Left ventricle myocardium superior (tissue), 1 donor: Measurements from ENCODE around the gene HTR1E. TPM values are rescaled to one million over a fixed set of nuclear protein-coding genes. Genes with fewer than 3 reads are reported as not detected.

ENCODE experiments used
- total RNA-seq: library from RNA; stranded (reverse); fragmentation: NEBNext Ultra II Directional; extraction: Animal tissue kit (Norgen Biotek cat#: 25700); gene quantifications from one replicate; pipeline ENCODE4 v1.2.1, GENCODE V29; 2021
- donor health status: DM: no; HTN: yes; CAD: no; lungs with severe emphysema.

The HTR1E gene
- total RNA-seq, 1 donor from 2014 or later = not detected

Other genes with a start within 250 kb of the HTR1E start
- gene CGA, start 157.6 kb downstream of the HTR1E start, total RNA-seq = 0.59 TPM
- 37.7 TPM for gene ZNF292, start 218.0 kb downstream of the HTR1E start, total RNA-seq